Activated CD4-positive, alpha-beta T cell treated with anti-CD3 and anti-CD28 coated beads for 24 hours (primary cell): ENCODE measurements around the gene SIAH1.
A peak's percentile ranks its signal among the peaks of the same experiment; 100 is the strongest.
"Not testable (repeated sequence)": the region's sequence is repeated elsewhere in the genome, so short reads cannot be mapped to it uniquely, and the experiment has no call there.

Experiments
- DNase-seq, 2 donors: peaks; one replicate each; pipeline ENCODE4 v3.0.0-alpha.2; 2020; ENCODE audit warnings: low read depth in 2 of 2

SIAH1 gene

DNA sequence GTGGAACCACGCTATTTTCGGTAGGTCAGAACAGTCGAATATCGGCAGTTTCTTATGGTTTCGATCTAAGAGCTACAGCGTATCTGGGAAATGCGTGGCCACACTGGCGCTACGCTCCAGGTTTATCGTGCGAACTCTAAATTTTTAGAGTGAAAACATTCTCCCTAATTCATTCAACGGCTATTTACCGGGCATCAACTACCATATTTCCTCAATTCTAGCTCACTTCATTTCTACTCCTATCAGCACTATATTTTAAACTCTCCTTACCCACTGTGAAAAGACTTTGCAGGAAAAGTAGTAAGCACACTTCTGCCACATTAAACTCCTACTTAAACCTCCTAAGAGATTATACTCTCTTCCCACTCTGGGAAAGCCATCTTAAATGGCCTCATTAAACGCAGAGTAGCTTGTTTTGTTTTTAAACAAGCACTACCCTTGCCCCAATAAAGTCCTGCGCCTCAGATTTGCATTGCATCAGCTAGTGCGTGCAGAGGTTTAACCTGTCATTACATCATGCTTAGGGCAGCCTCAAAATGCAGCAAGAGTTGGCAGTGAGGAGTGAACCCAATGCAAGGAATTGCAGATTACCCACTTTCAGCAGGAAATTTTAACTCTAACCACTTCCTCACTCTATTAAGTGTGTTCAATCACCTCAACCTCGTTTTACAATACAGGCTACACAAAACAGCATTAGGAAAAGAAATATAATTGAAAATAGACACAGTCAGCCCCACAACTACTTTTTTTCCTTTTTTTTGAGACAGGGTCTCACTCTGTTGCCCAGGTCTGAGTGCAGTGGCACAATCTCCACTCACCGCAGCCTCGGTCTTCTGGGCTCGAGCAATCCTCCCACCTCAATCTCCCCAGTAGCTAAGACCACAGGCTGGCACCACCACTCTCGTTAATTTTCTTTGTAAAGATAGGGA is 18.8 kb downstream of the SIAH1 start:
- DNase-seq = peak in 1 of 2 donors; percentile 36

DNA sequence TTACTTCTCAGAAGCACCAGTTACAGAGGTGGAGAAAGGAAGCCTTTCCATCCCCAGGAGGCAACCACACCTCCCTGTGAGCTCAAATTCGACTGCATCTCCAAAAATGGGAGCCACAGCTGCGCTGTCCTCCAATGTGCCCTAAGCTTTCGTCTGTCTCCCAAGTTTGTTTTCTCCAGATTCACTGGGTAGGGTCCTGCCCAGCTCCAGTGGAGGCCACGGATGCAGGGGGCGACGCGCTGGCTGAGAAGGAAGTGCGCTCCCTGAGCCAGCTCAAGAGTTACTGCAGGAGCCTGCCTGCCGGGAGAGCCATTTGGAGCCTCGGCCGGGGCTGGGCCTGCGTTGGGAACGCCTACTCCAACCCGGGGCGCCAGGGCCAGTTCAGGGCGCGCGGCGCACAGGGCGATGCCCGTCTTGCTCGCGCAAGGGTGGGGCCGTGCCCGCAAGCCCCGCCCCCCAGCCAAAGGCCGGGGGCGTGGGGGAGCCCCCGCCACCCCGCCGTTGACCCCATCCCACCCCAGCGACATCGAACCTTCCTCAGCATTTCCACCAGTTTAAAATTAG is 19.5 kb downstream of the SIAH1 start:
- DNase-seq = peak; percentile 68 to 75

DNA sequence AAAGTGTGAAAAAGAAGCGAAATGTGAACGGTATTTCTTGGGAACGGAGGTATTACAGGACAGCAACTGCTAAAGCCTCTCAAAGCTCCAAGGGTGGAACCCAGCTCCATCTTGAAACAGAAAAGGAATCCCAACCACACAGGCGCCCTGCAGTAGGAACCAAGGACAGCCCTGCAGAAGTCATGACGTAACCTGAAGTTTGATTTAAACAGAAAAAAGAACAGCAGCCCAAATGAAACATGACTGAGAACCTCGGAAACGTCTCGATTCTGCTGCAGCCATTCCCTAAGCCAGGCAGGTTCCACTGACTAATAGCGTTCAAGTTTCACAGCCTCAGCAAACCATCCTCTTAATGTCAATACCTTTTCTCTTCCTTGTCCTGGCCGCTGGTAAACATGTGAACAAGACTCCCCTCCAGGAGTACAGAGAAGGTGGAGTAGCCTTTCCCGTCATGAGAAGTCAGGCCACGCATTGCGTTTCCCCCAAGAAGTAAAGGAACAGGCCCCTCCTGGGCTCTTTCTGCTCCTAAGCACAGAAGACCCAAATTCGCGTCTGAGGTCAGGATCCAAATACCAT is 20.1 kb downstream of the SIAH1 start:
- no peak for DNase-seq

DNA sequence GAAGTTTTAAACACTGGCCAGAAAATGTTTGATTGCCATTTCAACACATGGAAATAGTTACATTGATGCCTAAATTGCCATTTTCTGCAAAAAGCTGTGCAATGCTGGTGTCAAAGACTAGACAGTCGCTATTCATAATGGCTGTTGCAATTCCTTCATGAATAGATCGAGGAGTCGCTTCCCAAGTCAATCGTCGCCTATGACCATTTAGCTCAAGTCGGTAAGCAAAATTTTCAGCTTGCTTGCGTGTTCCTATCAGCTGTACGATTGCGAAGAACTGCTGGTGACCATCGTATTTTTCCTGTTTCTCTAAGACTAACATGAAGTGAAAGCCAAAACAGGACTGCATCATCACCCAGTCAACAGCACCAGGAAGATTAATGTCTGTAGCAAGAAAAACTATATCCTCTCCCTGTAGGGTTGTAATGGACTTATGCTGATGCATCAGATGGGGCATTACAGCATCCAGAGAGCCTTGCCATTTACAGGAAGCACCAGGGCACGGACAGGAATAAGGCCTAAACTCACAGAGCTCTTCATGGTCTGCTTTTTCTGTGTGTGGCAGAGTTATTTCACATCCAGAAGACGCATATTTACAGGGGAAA is 23.6 kb downstream of the SIAH1 start:
- no peak for DNase-seq

DNA sequence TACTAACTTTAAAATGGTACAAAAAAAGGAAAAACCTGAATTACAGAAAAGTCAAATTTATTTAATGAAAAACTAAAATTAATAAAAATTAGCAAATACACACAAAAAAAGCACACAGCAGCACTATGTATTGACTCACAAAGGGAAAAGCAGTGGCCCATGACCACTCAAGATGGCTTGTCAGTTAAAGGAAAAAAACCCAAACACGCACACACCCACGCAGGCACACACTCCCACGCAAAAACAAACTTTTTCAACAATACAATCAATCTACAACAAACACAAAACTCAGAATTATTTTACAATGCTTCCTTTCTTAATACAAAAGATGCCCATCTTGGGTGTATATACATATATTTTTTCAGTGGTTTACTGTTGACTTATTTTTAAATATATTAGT is 24.2 kb downstream of the SIAH1 start:
- no peak for DNase-seq

DNA sequence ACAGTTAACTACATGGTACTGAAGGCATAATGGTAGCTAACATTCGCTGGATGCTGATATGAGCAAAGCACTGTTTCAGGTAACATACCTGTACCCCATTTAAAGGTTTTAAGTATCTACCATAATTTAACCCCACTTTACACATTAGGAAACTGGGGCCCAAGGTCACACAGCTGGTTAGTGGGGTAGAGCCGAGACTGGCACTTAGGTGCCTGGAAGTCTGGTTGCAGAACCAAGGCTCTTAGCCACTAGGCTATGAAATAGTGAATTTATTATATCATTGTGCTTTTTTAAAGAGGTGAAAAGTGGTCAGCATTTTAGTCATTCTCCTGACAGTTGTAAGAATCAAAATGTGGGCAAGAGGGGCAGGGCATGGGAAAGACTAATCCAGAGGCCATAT is 25.2 kb downstream of the SIAH1 start:
- DNase-seq = no peak

DNA sequence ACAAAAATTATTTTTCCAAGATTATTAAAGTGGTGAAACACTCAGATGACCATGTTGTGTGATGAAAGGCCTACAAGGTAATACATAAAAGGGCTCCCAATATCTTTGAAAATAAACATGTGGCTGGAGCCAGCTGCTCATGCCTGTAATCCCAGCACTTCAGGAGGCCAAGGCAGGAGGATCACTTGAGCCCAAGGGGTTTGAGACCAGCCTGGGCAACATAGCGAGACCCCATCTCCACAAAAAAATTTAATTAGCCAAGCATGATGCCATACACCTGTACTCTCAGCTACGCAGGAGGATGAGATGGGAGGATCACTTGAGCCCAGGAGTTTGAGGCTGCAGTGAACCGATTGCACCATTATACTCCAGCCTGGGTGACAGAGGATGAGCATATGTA is 26.8 kb downstream of the SIAH1 start:
- no peak for DNase-seq

DNA sequence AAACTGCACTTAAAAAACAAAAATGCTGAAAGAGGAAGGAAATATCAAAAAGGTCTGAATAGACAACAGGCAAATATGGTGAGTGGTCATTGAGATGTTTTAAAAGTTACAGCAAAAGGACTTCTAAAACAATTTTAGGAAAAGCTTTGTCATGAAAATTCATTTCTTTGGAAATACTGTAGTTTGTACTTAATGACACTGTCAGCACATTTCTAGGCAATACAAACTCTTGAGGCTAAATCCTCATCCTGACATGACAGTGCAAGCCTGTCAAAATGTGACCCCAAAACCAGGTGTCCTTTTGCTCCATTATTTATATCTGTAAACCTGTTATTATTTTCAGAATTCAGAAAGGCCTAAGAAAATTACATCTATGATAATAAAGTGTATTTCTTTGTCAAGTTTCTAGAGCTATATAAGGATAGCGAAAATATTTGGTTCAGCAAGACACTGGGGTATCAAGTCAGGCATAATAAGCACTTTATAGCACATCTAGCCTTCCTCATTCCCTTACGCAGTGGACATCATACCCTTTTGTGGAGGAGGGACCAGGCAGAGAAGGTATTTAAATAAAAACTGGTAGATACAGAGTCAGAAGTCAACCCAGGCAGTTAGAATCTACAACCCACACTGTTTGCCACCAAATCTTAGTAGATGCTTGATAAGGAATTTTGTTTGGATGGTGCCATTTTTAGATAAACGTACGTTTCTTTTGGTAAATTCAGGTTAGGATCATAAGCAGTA is 28.4 kb downstream of the SIAH1 start:
- no peak for DNase-seq

DNA sequence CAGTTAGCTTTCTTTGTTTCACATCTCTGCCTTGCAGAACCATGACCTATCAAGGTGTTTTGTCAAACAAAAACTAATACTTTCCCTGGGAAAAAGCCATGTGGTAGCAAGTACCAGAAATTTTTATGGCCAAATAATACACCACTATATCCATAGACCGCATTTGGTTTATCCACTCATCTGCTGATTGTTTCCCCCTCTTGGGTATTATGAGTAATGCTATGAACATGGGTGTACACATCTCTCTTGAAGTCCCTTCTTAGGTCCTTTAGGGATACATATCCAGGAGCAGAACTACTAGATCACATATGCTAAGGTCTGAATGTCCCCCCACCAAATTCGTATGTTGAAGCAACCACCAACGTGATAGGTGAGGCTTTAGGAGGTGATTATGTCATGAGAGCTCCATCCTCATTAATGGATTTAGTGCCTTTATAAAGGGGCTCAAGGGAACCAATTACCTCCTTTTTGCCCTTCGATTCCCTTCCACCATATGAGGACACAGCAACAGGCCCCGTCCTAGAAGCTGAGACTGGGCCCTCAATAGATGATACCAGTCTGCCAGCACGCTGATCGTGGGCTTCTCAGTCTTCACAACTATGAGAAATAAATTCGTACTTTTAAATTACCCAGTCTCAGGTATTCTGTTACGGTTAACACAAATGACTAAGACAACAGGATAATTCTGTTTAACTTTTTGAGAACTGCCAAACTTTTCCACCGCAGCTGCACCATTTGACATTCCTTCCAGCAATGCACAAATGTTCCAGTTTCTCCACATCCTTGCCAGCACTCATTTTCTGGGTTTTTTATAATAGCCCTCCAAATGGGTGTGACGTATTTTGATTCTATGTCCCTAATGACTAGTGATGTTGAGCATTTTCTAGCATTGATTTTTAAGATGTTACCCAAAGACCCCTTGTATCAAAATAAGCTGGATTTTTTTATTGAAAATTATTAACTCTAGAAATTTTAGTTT is 30.0 kb downstream of the SIAH1 start:
- no peak for DNase-seq

DNA sequence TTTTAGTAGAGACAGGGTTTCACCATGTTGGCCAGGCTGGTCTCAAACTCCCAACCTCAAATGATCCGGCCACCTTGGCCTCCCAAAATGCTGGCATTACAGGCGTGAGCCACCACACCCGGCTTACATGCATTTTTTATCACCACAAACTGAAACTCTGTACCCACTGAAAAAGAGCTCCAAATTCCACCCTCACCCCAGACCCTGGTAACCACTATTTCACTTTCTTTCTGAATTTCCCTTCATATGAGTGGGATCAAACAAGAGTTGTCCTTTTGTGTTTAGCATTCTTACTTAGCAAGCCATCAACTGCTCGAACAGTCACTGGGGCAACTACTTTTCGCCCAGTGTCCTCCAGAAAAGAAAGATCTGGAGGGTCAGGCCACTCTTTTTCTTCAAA is 30.8 kb downstream of the SIAH1 start:
- not testable (repeated sequence) for DNase-seq

DNA sequence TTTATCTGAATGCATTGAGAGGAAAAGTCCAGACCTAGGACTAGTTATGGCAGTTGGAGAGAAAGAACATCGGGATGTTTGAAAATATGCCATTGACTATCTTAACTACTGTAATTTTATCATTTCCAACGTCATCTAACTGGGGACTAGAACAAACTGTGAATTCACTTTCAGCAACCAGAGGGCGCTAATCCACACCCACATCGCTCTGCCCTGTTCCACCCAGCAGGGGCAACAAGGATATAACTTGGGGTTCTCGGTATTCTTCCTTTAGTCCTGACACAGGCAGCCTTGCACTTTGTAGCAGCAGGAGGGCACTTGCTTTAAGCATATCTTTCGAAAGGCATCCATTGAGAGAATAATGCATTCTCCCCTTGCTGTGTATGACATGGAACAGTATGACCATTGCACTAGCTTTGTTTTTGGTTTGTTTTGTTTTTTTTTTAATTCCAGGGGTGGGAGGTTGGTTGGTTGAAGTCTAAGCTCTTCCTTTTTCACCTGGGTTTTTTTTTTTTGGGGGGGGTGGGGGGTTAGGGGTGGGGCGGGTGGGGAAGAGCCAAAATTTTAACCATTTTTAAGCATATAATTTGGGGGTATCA is 31.5 kb downstream of the SIAH1 start:
- DNase-seq = peak; percentile 25 to 52

DNA sequence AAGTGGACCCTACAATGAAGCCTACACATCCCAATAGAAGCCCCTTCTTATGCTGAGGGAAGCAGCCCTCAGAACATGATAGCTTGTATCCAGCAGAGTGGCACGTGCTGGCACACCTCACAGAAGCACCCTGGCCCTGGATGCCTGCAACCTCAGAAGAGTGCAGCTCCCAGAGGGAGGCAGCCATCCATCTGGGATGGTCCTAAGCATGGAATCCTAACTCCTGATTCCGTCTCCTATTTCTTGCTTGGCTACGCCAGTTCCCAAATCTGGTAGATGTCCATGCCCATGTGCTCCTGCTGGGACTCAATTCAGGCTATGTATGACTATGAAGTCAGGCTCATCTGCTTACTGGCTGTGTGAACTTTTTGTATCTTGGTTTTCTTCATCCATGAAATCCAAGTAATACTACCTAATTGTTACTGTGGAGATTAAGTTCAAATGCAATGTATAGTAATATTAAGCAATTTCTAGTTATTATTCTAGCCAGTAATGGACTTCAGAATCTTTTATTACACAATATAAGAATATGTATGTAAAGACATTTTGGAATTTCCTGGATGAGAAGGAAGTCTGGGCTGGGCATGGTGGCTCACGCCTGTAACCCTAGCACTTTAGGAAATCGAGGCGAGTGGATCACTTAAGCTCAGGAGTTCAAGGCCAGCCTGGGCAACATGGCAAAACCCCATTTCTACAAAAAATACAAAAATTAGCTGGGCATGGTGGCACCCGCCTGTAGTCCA is 32.4 kb downstream of the SIAH1 start:
- no peak for DNase-seq

DNA sequence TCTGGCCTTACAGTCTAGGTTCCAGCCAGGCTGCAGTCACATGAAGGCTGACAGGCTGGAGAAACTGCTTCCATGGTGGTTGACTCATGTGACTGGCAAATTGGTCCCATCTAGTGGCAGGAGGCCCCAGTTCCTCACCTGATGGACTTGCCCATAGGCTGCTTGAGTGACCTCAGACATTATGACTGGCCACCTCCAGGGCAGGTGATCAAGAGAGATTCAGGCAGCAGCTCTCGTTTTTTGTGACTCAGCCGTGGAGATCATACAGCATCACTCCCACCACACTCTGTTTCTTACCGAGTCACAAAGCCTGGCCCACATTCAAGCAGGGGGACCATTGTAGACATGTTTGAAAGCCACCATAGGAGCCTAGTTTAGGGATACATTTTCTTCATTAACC is 34.5 kb downstream of the SIAH1 start:
- DNase-seq = no peak

DNA sequence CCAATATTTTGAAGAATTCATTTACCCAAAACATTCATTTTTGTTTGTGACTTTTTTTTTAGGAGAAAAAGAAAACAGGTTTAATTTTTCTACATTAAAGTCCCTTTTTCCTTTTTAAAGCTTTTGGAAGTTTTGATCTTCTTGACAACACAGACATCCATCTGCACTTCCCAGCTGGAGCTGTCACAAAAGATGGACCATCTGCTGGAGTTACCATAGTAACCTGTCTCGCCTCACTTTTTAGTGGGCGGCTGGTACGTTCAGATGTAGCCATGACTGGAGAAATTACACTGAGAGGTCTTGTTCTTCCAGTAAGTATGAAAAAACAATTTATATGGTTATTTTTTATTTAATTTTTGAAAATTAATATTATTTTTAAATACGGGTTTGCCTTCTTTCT is 37.2 kb downstream of the SIAH1 start:
- no peak for DNase-seq

DNA sequence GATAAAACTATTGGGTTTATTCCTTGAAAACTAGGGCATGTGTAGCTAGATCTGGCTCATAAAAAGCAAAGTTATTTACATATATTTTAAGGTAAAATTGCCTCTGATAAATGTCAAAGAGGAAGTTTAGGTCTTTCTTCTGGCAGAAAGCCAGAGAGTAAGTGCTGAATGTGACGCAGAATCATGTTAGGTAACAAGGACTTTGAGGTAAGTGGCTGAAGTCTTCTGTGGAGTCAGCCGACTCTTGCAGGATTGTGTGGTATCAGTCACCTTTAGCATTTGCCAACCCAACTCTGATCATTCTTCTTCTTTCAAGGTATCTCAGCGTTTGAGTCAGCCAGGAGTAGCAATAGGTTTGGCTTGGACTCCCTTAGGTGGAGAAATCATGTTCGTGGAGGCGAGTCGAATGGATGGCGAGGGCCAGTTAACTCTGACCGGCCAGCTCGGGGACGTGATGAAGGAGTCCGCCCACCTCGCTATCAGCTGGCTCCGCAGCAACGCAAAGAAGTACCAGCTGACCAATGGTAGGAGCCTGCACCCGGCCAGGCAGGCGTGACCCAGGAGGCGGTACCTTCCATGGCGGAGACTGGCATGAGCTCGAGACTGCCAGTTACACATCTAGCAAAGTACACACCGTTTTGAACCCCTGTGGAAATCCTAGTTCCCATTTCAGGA is 37.9 kb downstream of the SIAH1 start:
- DNase-seq = no peak

DNA sequence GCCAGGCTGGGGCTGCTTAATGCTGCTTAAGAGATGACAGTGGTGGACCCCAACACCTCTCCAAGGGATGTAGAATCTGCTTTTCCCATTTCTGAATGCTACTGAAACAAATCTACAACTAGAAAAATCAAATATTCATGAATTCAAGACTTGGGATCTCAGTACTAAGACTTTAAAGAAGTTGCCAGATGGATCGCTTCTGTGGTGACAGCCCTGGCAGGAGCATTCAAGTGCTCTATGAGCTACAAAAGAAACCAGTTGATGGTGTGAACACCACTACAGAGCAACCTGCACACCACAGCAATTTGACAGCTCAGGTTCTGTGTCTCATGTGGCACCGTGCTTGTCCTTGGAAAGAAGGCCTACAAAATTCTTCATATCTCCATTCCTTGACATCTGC is 42.6 kb downstream of the SIAH1 start:
- DNase-seq = no peak

DNA sequence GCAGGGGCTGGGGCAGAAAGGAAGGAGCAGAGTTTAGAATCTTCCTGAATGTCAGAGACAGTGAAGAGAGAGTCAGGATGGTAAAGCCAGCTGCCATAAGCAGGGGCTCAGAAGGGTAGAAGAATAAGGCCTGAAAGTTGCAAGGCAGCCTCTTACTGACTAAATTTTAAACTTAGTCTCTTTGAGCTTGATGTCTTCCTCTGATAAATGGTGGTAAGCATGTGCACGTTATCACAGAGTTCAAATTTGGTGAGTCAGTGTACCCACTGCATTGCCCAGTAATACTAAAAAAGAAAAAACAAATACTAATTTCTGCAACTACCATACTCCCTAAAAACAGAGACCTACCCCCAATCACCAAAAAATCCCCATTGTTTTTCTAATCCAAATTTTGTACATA is 45.2 kb downstream of the SIAH1 start:
- DNase-seq = no peak

DNA sequence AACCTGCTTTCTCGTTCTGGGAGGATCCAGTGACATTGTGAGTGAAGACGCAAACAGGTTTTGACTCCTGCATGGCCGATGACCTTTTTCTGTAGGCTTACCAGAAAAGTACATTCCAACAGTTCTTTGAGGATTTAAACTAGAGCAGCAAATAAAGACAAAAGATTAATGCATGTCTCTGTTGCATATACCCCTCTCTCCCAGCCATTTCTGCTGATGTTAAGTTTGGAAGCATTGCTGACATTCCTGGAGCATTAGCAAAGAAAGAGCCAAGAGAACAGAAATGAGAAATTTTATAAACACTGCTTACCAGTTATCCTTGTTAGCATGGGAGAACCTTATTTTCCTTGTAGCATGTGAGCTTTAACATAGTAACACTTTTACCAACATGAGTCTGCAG is 49.3 kb downstream of the SIAH1 start:
- no peak for DNase-seq

DNA sequence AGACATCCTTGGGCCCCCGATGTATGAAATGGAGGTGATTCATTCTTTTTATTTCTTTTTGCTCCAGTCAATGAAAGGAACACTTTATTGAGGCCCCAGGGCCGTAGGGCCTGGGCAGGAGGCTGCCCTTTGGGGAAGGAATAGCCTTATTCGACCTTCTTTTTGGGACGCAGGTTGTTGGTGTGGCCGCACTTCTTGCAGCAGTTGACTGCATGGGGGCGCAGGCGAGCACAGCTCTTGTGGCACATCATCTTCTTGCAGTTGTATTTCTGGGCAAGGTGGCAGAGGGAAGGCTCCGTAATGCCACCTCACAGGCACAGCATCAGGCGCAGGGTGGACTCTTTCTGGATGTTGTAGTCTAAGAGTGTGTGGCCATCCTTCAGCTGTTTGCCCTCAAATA is 50.9 kb downstream of the SIAH1 start:
- no peak for DNase-seq
